GM19099 (cell line): ENCODE data around the gene CYP3A7.

Experiments
- POLR2A ChIP-seq: IDR thresholded peaks from 3 replicates; pipeline ENCODE4 v1.6.1; 2011; ENCODE audit warnings: low read depth; ENCODE audit not compliant: insufficient read length; ENCODE audit errors: extremely low read depth

The CYP3A7 gene

GRCh38 chr7:99674995-99675742, 59.8 kb downstream of the CYP3A7 start:
- no peak for TF ChIP-seq POLR2A

GRCh38 chr7:99672573-99672972, 62.4 kb downstream of the CYP3A7 start:
- TF ChIP-seq POLR2A: no peak

GRCh38 chr7:99669782-99670181, 65.2 kb downstream of the CYP3A7 start:
- TF ChIP-seq POLR2A: no peak

- no peak for TF ChIP-seq POLR2A
Measured at GRCh38 chr7:99668541-99668940, 66.5 kb downstream of the CYP3A7 start.

GRCh38 chr7:99667179-99667578, 67.8 kb downstream of the CYP3A7 start:
- no peak for TF ChIP-seq POLR2A

GRCh38 chr7:99666013-99666395, 69.0 kb downstream of the CYP3A7 start:
- no peak for TF ChIP-seq POLR2A

GRCh38 chr7:99665312-99666012, 69.5 kb downstream of the CYP3A7 start:
- no peak for TF ChIP-seq POLR2A
